ENCODE measurements around the gene PTGES.

The PTGES gene

GRCh38 chr9:129719135-129719534, 33.7 kb downstream of the PTGES start:
- in situ Hi-C loops (cut with HindIII; ENCODE audit: low sequenced_read_pairs), result no loop called here
- DNase-seq (ENCODE audit: low read depth, low spot score), result no peak

GRCh38 chr9:129718647-129719046, 34.2 kb downstream of the PTGES start:
- in situ Hi-C loops (cut with HindIII; ENCODE audit: low sequenced_read_pairs), result no loop called here
- DNase-seq (ENCODE audit: low read depth, low spot score), result no peak

More at GRCh38 chr9:129719135-129719534, 33.7 kb downstream of the PTGES start:
- no peak overlapping the region for H3K4me3 ChIP-seq (ENCODE audit: low read depth, low read length)
- peak; percentile 17 for TF ChIP-seq CTCF (IDR thresholded peaks at IDR 0.05; ENCODE audit: low read depth, low read length)

GRCh38 chr9:129717991-129718390, 34.9 kb downstream of the PTGES start:
- in situ Hi-C loops (cut with HindIII; ENCODE audit: low sequenced_read_pairs), result no loop called here
- no peak for TF ChIP-seq CTCF (IDR thresholded peaks at IDR 0.05; ENCODE audit: low read depth, low read length)
- no peak overlapping the region for H3K4me3 ChIP-seq (ENCODE audit: low read depth, low read length)
- DNase-seq (ENCODE audit: low read depth, low spot score), result no peak

More at GRCh38 chr9:129718647-129719046, 34.2 kb downstream of the PTGES start:
- TF ChIP-seq CTCF (IDR thresholded peaks at IDR 0.05; ENCODE audit: low read depth, low read length), result no peak
- no peak overlapping the region for H3K4me3 ChIP-seq (ENCODE audit: low read depth, low read length)

- no peak for TF ChIP-seq CTCF (IDR thresholded peaks at IDR 0.05; ENCODE audit: low read depth, low read length)
- no peak for DNase-seq (ENCODE audit: low read depth, low spot score)
- H3K4me3 ChIP-seq (ENCODE audit: low read depth, low read length), result no peak overlapping the region
- in situ Hi-C loops (cut with HindIII; ENCODE audit: low sequenced_read_pairs), result no loop called here
Observed at GRCh38 chr9:129716091-129716490, 36.8 kb downstream of the PTGES start.

- DNase-seq (ENCODE audit: low read depth, low spot score), result no peak
- no peak for TF ChIP-seq CTCF (IDR thresholded peaks at IDR 0.05; ENCODE audit: low read depth, low read length)
- in situ Hi-C loops (cut with HindIII; ENCODE audit: low sequenced_read_pairs), result no loop called here
- H3K4me3 ChIP-seq (ENCODE audit: low read depth, low read length), result no peak overlapping the region
Observed at GRCh38 chr9:129714511-129715061, 38.3 kb downstream of the PTGES start.

- in situ Hi-C loops (cut with HindIII; ENCODE audit: low sequenced_read_pairs), result no loop called here
- H3K4me3 ChIP-seq (ENCODE audit: low read depth, low read length), result no peak overlapping the region
Observed at GRCh38 chr9:129713402-129713679, 39.5 kb downstream of the PTGES start.

More at GRCh38 chr9:129713402-129713679, 39.5 kb downstream of the PTGES start:
- TF ChIP-seq CTCF (IDR thresholded peaks at IDR 0.05; ENCODE audit: low read depth, low read length), result no peak
- no peak for DNase-seq (ENCODE audit: low read depth, low spot score)

All from astrocyte of the spinal cord (primary cell).